ENCODE measurements around the gene ABL1.

The ABL1 gene

GRCh38 chr9:130829762-130830161 is 5.3 kb upstream of the ABL1 start:
- Histone ChIP-seq H3K27me3 (ENCODE audit: control insufficient read depth, insufficient read depth, low read length) (no peaks in the 10 kb centered on the region), H3K27ac (ENCODE audit: low read length) (no peak overlapping the region), H3K4me1 (ENCODE audit: control insufficient read depth, low read depth, low read length) (peaks cover 27% of the 10 kb centered on the region)

GRCh38 chr9:130830231-130830760 is 4.8 kb upstream of the ABL1 start:
- no peaks in the 10 kb centered on the region for H3K9me3 ChIP-seq (ENCODE audit: control insufficient read depth, low read depth, low read length)
- no peak overlapping the region for H3K27ac ChIP-seq (ENCODE audit: low read length)
- H3K9ac ChIP-seq (ENCODE audit: low read length) = no peak overlapping the region
- peaks cover 22% of the 10 kb centered on the region for H3K4me1 ChIP-seq (ENCODE audit: control insufficient read depth, low read depth, low read length)
- H3K36me3 ChIP-seq (ENCODE audit: control insufficient read depth, low read depth, low read length) = no peaks in the 10 kb centered on the region
- no peaks in the 10 kb centered on the region for H3K27me3 ChIP-seq (ENCODE audit: control insufficient read depth, insufficient read depth, low read length)
- H3K4me3 ChIP-seq (ENCODE audit: low read length) = no peak overlapping the region

More at GRCh38 chr9:130829762-130830161, 5.3 kb upstream of the ABL1 start:
- Histone ChIP-seq H3K9me3 (ENCODE audit: control insufficient read depth, low read depth, low read length) (no peaks in the 10 kb centered on the region), H3K9ac (ENCODE audit: low read length) (no peak overlapping the region), H3K36me3 (ENCODE audit: control insufficient read depth, low read depth, low read length) (no peaks in the 10 kb centered on the region), H3K4me3 (ENCODE audit: low read length) (no peak overlapping the region)

- Histone ChIP-seq H3K27ac (ENCODE audit: low read length) (no peak overlapping the region), H3K9me3 (ENCODE audit: control insufficient read depth, low read depth, low read length) (no peaks in the 10 kb centered on the region)
These were observed 4.0 kb upstream of the ABL1 start for GRCh38 chr9:130831077-130831476.

GRCh38 chr9:130833031-130833990 is 1.7 kb upstream of the ABL1 start:
- H3K36me3 ChIP-seq (ENCODE audit: control insufficient read depth, low read depth, low read length) = no peaks in the 10 kb centered on the region
- H3K9me3 ChIP-seq (ENCODE audit: control insufficient read depth, low read depth, low read length) = no peaks in the 10 kb centered on the region
- no peak overlapping the region for H3K9ac ChIP-seq (ENCODE audit: low read length)
- no peaks in the 10 kb centered on the region for H3K27me3 ChIP-seq (ENCODE audit: control insufficient read depth, insufficient read depth, low read length)
- H3K4me1 ChIP-seq (ENCODE audit: control insufficient read depth, low read depth, low read length) = peaks cover 22% of the 10 kb centered on the region
- H3K27ac ChIP-seq (ENCODE audit: low read length) = no peak overlapping the region
- H3K4me3 ChIP-seq (ENCODE audit: low read length) = no peak overlapping the region

More at GRCh38 chr9:130831077-130831476, 4.0 kb upstream of the ABL1 start:
- H3K27me3 ChIP-seq (ENCODE audit: control insufficient read depth, insufficient read depth, low read length) = no peaks in the 10 kb centered on the region
- H3K9ac ChIP-seq (ENCODE audit: low read length) = no peak overlapping the region
- peaks cover 15% of the 10 kb centered on the region for H3K4me1 ChIP-seq (ENCODE audit: control insufficient read depth, low read depth, low read length)
- no peak overlapping the region for H3K4me3 ChIP-seq (ENCODE audit: low read length)
- H3K36me3 ChIP-seq (ENCODE audit: control insufficient read depth, low read depth, low read length) = no peaks in the 10 kb centered on the region

GRCh38 chr9:130835441-130836298 is 616 bp downstream of the ABL1 start:
- Histone ChIP-seq H3K36me3 (ENCODE audit: control insufficient read depth, low read depth, low read length) (no peaks in the 10 kb centered on the region), H3K9me3 (ENCODE audit: control insufficient read depth, low read depth, low read length) (no peaks in the 10 kb centered on the region), H3K9ac (ENCODE audit: low read length) (peak overlapping the region; percentile 89), H3K27ac (ENCODE audit: low read length) (peak overlapping the region; percentile 29), H3K4me1 (ENCODE audit: control insufficient read depth, low read depth, low read length) (peaks cover 31% of the 10 kb centered on the region), H3K27me3 (ENCODE audit: control insufficient read depth, insufficient read depth, low read length) (no peaks in the 10 kb centered on the region), H3K4me3 (ENCODE audit: low read length) (peak overlapping the region; percentile 86)

GRCh38 chr9:130837002-130837511 is 2.0 kb downstream of the ABL1 start:
- H3K27me3 ChIP-seq (ENCODE audit: control insufficient read depth, insufficient read depth, low read length) = no peaks in the 10 kb centered on the region
- no peaks in the 10 kb centered on the region for H3K36me3 ChIP-seq (ENCODE audit: control insufficient read depth, low read depth, low read length)
- peaks cover 32% of the 10 kb centered on the region for H3K4me1 ChIP-seq (ENCODE audit: control insufficient read depth, low read depth, low read length)
- no peak overlapping the region for H3K27ac ChIP-seq (ENCODE audit: low read length)
- H3K4me3 ChIP-seq (ENCODE audit: low read length) = peak overlapping the region; percentile 86
- H3K9me3 ChIP-seq (ENCODE audit: control insufficient read depth, low read depth, low read length) = no peaks in the 10 kb centered on the region
- H3K9ac ChIP-seq (ENCODE audit: low read length) = no peak overlapping the region

- H3K9me3 ChIP-seq (ENCODE audit: control insufficient read depth, low read depth, low read length) = no peaks in the 10 kb centered on the region
- no peak overlapping the region for H3K9ac ChIP-seq (ENCODE audit: low read length)
- H3K27ac ChIP-seq (ENCODE audit: low read length) = peak overlapping the region; percentile 16
- H3K4me1 ChIP-seq (ENCODE audit: control insufficient read depth, low read depth, low read length) = peaks cover 38% of the 10 kb centered on the region
- H3K36me3 ChIP-seq (ENCODE audit: control insufficient read depth, low read depth, low read length) = no peaks in the 10 kb centered on the region
- H3K27me3 ChIP-seq (ENCODE audit: control insufficient read depth, insufficient read depth, low read length) = no peaks in the 10 kb centered on the region
- H3K4me3 ChIP-seq (ENCODE audit: low read length) = peak overlapping the region; percentile 86
These were observed 2.6 kb downstream of the ABL1 start for GRCh38 chr9:130837643-130838042.

GRCh38 chr9:130839132-130840111 is 4.4 kb downstream of the ABL1 start:
- Histone ChIP-seq H3K27me3 (ENCODE audit: control insufficient read depth, insufficient read depth, low read length) (no peaks in the 10 kb centered on the region), H3K9ac (ENCODE audit: low read length) (no peak overlapping the region), H3K9me3 (ENCODE audit: control insufficient read depth, low read depth, low read length) (no peaks in the 10 kb centered on the region), H3K36me3 (ENCODE audit: control insufficient read depth, low read depth, low read length) (no peaks in the 10 kb centered on the region), H3K4me1 (ENCODE audit: control insufficient read depth, low read depth, low read length) (peaks cover 36% of the 10 kb centered on the region), H3K27ac (ENCODE audit: low read length) (no peak overlapping the region), H3K4me3 (ENCODE audit: low read length) (no peak overlapping the region)

- peaks cover 45% of the 10 kb centered on the region for H3K4me1 ChIP-seq (ENCODE audit: control insufficient read depth, low read depth, low read length)
- H3K9me3 ChIP-seq (ENCODE audit: control insufficient read depth, low read depth, low read length) = no peaks in the 10 kb centered on the region
- no peak overlapping the region for H3K4me3 ChIP-seq (ENCODE audit: low read length)
- no peaks in the 10 kb centered on the region for H3K36me3 ChIP-seq (ENCODE audit: control insufficient read depth, low read depth, low read length)
- no peak overlapping the region for H3K27ac ChIP-seq (ENCODE audit: low read length)
- no peak overlapping the region for H3K9ac ChIP-seq (ENCODE audit: low read length)
- no peaks in the 10 kb centered on the region for H3K27me3 ChIP-seq (ENCODE audit: control insufficient read depth, insufficient read depth, low read length)
These were observed 7.5 kb downstream of the ABL1 start for GRCh38 chr9:130842545-130842944.

- Histone ChIP-seq H3K36me3 (ENCODE audit: control insufficient read depth, low read depth, low read length) (no peaks in the 10 kb centered on the region), H3K9me3 (ENCODE audit: control insufficient read depth, low read depth, low read length) (no peaks in the 10 kb centered on the region), H3K27ac (ENCODE audit: low read length) (no peak overlapping the region), H3K9ac (ENCODE audit: low read length) (no peak overlapping the region), H3K4me1 (ENCODE audit: control insufficient read depth, low read depth, low read length) (peaks cover 44% of the 10 kb centered on the region), H3K27me3 (ENCODE audit: control insufficient read depth, insufficient read depth, low read length) (no peaks in the 10 kb centered on the region), H3K4me3 (ENCODE audit: low read length) (no peak overlapping the region)
These were observed 8.2 kb downstream of the ABL1 start for GRCh38 chr9:130843049-130843908.

Data from iPS-18a (cell line).